ENCODE results near the gene SYT13. TPM values are rescaled to one million over a fixed set of nuclear protein-coding genes. Genes with fewer than 3 reads are reported as not detected.

Gene SYT13
- total RNA-seq, 1 donor from 2014 or later: 1.4 TPM

GRCh38 chr11:45263773-45264172 is 22.4 kb downstream of the SYT13 start:
- Mint-ChIP-seq H3K27me3 (ENCODE audit: unreplicated experiment) (peaks cover 2% of the 10 kb centered on the region), H3K36me3 (ENCODE audit: low read depth, unreplicated experiment) (no peaks in the 10 kb centered on the region), H3K4me3 (ENCODE audit: unreplicated experiment) (no peak overlapping the region), H3K4me1 (ENCODE audit: unreplicated experiment) (no peaks in the 10 kb centered on the region), H3K27ac (ENCODE audit: unreplicated experiment) (no peak overlapping the region), H3K9me3 (ENCODE audit: unreplicated experiment) (no peaks in the 10 kb centered on the region)
- TF ChIP-seq CTCF (IDR thresholded peaks at IDR 0.05; ENCODE audit: unreplicated experiment): no peak
- no peak for DNase-seq (ENCODE audit: low spot score)

GRCh38 chr11:45262900-45263299 is 23.2 kb downstream of the SYT13 start:
- H3K4me1 Mint-ChIP-seq (ENCODE audit: unreplicated experiment): peaks cover 3% of the 10 kb centered on the region
- peaks cover 5% of the 10 kb centered on the region for H3K27me3 Mint-ChIP-seq (ENCODE audit: unreplicated experiment)
- DNase-seq (ENCODE audit: low spot score): no peak
- no peak for TF ChIP-seq CTCF (IDR thresholded peaks at IDR 0.05; ENCODE audit: unreplicated experiment)
- no peak overlapping the region for H3K4me3 Mint-ChIP-seq (ENCODE audit: unreplicated experiment)
- H3K36me3 Mint-ChIP-seq (ENCODE audit: low read depth, unreplicated experiment): no peaks in the 10 kb centered on the region
- no peaks in the 10 kb centered on the region for H3K9me3 Mint-ChIP-seq (ENCODE audit: unreplicated experiment)
- no peak overlapping the region for H3K27ac Mint-ChIP-seq (ENCODE audit: unreplicated experiment)

- Mint-ChIP-seq H3K36me3 (ENCODE audit: low read depth, unreplicated experiment) (no peaks in the 10 kb centered on the region), H3K27me3 (ENCODE audit: unreplicated experiment) (peaks cover 5% of the 10 kb centered on the region), H3K4me3 (ENCODE audit: unreplicated experiment) (no peak overlapping the region), H3K4me1 (ENCODE audit: unreplicated experiment) (peaks cover 11% of the 10 kb centered on the region), H3K9me3 (ENCODE audit: unreplicated experiment) (no peaks in the 10 kb centered on the region), H3K27ac (ENCODE audit: unreplicated experiment) (no peak overlapping the region)
- no peak for DNase-seq (ENCODE audit: low spot score)
- no peak for TF ChIP-seq CTCF (IDR thresholded peaks at IDR 0.05; ENCODE audit: unreplicated experiment)
Measured at GRCh38 chr11:45260071-45260470, 26.1 kb downstream of the SYT13 start.

- H3K27ac Mint-ChIP-seq (ENCODE audit: unreplicated experiment): no peak overlapping the region
- H3K9me3 Mint-ChIP-seq (ENCODE audit: unreplicated experiment): no peaks in the 10 kb centered on the region
- no peak for DNase-seq (ENCODE audit: low spot score)
- peaks cover 5% of the 10 kb centered on the region for H3K27me3 Mint-ChIP-seq (ENCODE audit: unreplicated experiment)
- H3K36me3 Mint-ChIP-seq (ENCODE audit: low read depth, unreplicated experiment): no peaks in the 10 kb centered on the region
- no peak for TF ChIP-seq CTCF (IDR thresholded peaks at IDR 0.05; ENCODE audit: unreplicated experiment)
- H3K4me3 Mint-ChIP-seq (ENCODE audit: unreplicated experiment): no peak overlapping the region
- peaks cover 11% of the 10 kb centered on the region for H3K4me1 Mint-ChIP-seq (ENCODE audit: unreplicated experiment)
Measured at GRCh38 chr11:45259592-45259991, 26.5 kb downstream of the SYT13 start.

- Mint-ChIP-seq H3K4me3 (ENCODE audit: unreplicated experiment) (no peak overlapping the region), H3K27me3 (ENCODE audit: unreplicated experiment) (peaks cover 5% of the 10 kb centered on the region), H3K9me3 (ENCODE audit: unreplicated experiment) (no peaks in the 10 kb centered on the region), H3K27ac (ENCODE audit: unreplicated experiment) (no peak overlapping the region), H3K36me3 (ENCODE audit: low read depth, unreplicated experiment) (no peaks in the 10 kb centered on the region), H3K4me1 (ENCODE audit: unreplicated experiment) (peaks cover 11% of the 10 kb centered on the region)
- TF ChIP-seq CTCF (IDR thresholded peaks at IDR 0.05; ENCODE audit: unreplicated experiment): no peak
- no peak for DNase-seq (ENCODE audit: low spot score)
Measured at GRCh38 chr11:45258982-45259530, 27.1 kb downstream of the SYT13 start.
